ENCODE data around the gene TMPRSS3. TPM values are rescaled to one million over a fixed set of nuclear protein-coding genes. Genes with fewer than 3 reads are reported as not detected.
"Not testable (repeated sequence)": the region's sequence is repeated elsewhere in the genome, so short reads cannot be mapped to it uniquely, and the experiment has no call there.

The TMPRSS3 gene
- total RNA-seq, 1 donor from 2014 or later, result not detected

DNA sequence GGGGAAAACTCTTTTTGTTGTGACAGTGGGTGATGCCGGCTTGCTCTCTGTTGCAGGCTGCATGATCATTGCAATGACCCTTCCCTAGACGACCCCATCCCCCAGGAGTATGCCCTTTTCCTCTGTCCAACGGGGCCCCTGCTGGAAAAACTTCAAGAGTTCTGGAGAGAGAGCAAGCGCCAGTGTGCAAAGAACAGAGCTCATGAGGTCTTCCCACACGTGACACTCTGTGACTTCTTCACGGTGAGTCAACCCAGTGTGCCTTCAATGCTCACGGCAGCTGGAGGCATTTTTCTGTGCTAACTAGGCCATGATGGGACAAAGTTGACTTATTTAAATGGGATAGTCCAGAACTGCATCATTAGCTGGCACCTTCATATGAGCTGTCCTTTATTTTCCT lies 13.5 kb upstream of the TMPRSS3 start:
- Mint-ChIP-seq H3K27ac (no peak overlapping the region), H3K36me3 (ENCODE audit: low read depth) (no peaks in the 10 kb centered on the region)

GRCh38 chr21:42408718-42409117 lies 12.9 kb upstream of the TMPRSS3 start:
- H3K27ac Mint-ChIP-seq; DNase-seq; CTCF ChIA-PET; H3K27me3 Mint-ChIP-seq; H3K4me1 Mint-ChIP-seq; POLR2A ChIA-PET; H3K4me3 Mint-ChIP-seq; H3K36me3 Mint-ChIP-seq (ENCODE audit: low read depth); intact Hi-C loops (cut with micrococcal nuclease); ATAC-seq (ENCODE audit: low read depth); H3K9me3 Mint-ChIP-seq: not testable (repeated sequence)

More for the DNA sequence above, 13.5 kb upstream of the TMPRSS3 start:
- Mint-ChIP-seq H3K9me3 (no peaks in the 10 kb centered on the region), H3K4me3 (no peak overlapping the region), H3K27me3 (peaks cover 2% of the 10 kb centered on the region), H3K4me1 (peaks cover 15% of the 10 kb centered on the region)
- ChIA-PET POLR2A (interaction anchor here (1.2 kb wide), 1 partner anchor 13 kb away, joined by 10 read pairs; no protein-coding TSS in a partner anchor), CTCF (no interaction called here)
- intact Hi-C loops (cut with micrococcal nuclease), result no loop called here
- no peak for DNase-seq
- TF ChIP-seq, protein P1, sequence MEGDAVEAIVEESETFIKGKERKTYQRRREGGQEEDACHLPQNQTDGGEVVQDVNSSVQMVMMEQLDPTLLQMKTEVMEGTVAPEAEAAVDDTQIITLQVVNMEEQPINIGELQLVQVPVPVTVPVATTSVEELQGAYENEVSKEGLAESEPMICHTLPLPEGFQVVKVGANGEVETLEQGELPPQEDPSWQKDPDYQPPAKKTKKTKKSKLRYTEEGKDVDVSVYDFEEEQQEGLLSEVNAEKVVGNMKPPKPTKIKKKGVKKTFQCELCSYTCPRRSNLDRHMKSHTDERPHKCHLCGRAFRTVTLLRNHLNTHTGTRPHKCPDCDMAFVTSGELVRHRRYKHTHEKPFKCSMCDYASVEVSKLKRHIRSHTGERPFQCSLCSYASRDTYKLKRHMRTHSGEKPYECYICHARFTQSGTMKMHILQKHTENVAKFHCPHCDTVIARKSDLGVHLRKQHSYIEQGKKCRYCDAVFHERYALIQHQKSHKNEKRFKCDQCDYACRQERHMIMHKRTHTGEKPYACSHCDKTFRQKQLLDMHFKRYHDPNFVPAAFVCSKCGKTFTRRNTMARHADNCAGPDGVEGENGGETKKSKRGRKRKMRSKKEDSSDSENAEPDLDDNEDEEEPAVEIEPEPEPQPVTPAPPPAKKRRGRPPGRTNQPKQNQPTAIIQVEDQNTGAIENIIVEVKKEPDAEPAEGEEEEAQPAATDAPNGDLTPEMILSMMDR (IDR thresholded peaks at IDR 0.05), result no peak
- ATAC-seq (ENCODE audit: low read depth), result no peak

- H3K4me3 Mint-ChIP-seq, result no peak overlapping the region
- TF ChIP-seq, protein P1 (IDR thresholded peaks at IDR 0.05), result no peak
- H3K27ac Mint-ChIP-seq, result no peak overlapping the region
- no peaks in the 10 kb centered on the region for H3K36me3 Mint-ChIP-seq (ENCODE audit: low read depth)
- intact Hi-C loops (cut with micrococcal nuclease), result no loop called here
- H3K27me3 Mint-ChIP-seq, result peaks cover 4% of the 10 kb centered on the region
- CTCF ChIA-PET, result no interaction called here
- DNase-seq, result no peak
- H3K9me3 Mint-ChIP-seq, result no peaks in the 10 kb centered on the region
- POLR2A ChIA-PET, result no interaction called here
- H3K4me1 Mint-ChIP-seq, result peaks cover 3% of the 10 kb centered on the region
- no peak for ATAC-seq (ENCODE audit: low read depth)
Observed at GRCh38 chr21:42407476-42407875, 11.6 kb upstream of the TMPRSS3 start.

GRCh38 chr21:42406866-42407265 lies 11.0 kb upstream of the TMPRSS3 start:
- H3K9me3 Mint-ChIP-seq, result peaks cover 2% of the 10 kb centered on the region
- CTCF ChIA-PET, result no interaction called here
- H3K4me1 Mint-ChIP-seq, result peaks cover 2% of the 10 kb centered on the region
- H3K4me3 Mint-ChIP-seq, result no peak overlapping the region
- H3K27me3 Mint-ChIP-seq, result peaks cover 4% of the 10 kb centered on the region
- POLR2A ChIA-PET, result no interaction called here
- DNase-seq (no peak), ATAC-seq (ENCODE audit: low read depth) (no peak)
- TF ChIP-seq, protein P1 (IDR thresholded peaks at IDR 0.05), result no peak
- no peak overlapping the region for H3K27ac Mint-ChIP-seq
- intact Hi-C loops (cut with micrococcal nuclease), result no loop called here
- no peaks in the 10 kb centered on the region for H3K36me3 Mint-ChIP-seq (ENCODE audit: low read depth)

DNA sequence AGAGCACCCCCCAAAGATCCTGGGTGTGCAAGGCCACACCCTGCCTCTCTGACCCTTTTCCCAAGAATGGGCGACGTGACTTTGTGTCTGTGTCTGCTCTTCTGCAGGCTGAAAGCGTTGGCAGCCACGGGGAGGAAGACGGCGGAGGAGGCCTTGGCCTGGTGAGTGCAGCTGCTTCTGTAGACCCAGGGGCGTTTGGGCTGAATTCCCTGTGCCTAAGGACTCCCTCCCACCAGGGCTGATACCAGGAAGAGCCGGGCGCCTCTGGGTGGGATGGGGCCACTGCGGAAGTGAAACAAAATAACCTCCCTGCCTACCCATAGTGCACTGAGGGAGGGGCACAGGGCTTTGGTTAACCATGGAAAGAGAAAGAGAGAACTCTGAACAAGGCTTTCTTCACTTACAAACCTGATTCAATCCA lies 10.4 kb upstream of the TMPRSS3 start:
- peaks cover 4% of the 10 kb centered on the region for H3K27me3 Mint-ChIP-seq
- ATAC-seq (ENCODE audit: low read depth) (no peak), DNase-seq (no peak)
- intact Hi-C loops (cut with micrococcal nuclease), result no loop called here
- no peak overlapping the region for H3K27ac Mint-ChIP-seq
- TF ChIP-seq, protein P1 (IDR thresholded peaks at IDR 0.05), result no peak
- POLR2A ChIA-PET, result no interaction called here
- peaks cover 7% of the 10 kb centered on the region for H3K9me3 Mint-ChIP-seq
- no peaks in the 10 kb centered on the region for H3K36me3 Mint-ChIP-seq (ENCODE audit: low read depth)
- H3K4me1 Mint-ChIP-seq, result peaks cover 3% of the 10 kb centered on the region
- H3K4me3 Mint-ChIP-seq, result no peak overlapping the region
- CTCF ChIA-PET, result no interaction called here
